Stimulated activated CD8-positive, alpha-beta memory T cell treated with anti-CD3 and anti-CD28 coated beads, Interleukin-4, amount 100 ng/mL, for 4 hours (primary cell): ENCODE measurements around the gene ATP8A2.
"Not testable (repeated sequence)": the region's sequence is repeated elsewhere in the genome, so short reads cannot be mapped to it uniquely, and the experiment has no call there.

ENCODE experiments used
- DNase-seq, 2 donors: peaks; one replicate each; pipeline ENCODE4 v3.0.0-alpha.2; 2020; ENCODE audit warnings: low read depth in 2 of 2, low spot score in 1 of 2

ATP8A2 gene

DNA sequence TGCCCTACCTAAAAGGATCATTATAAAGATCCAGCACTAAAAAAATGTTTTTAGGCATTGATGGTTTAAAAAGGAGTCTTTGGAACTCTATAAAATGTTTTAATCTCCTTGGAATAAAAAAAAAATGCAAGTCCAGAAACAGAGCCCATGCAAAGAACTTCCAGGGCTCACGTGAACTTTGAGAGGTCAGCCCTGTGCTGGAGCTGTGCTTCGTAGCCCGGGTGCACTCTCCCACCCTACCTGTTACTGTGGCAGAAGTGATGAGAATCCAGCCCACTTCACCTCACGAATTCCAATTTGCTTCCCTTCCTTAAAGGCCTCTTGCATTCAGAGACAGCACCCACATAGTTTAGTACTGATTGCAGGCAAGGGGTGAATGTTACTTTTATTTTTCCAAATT, 412.3 kb downstream of the ATP8A2 start:
- DNase-seq, result no peak

DNA sequence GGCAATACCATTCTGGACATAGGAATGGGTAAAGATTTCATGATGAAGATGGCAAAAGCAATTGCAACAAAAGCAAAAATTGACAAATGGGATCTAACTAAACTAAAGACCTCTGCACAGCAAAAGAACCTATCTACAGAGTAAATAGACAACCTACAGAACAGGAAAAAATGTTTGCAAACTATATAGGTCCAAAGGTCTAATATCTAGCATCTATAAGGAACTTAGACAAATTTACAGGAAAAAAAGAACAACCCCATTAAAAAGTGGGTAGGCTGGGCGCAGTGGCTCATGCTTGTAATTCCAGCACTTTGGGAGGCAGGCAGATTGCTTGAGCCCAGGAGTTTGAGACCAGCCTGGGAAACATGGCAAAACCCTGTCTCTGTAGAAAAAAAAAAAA, 418.4 kb downstream of the ATP8A2 start:
- not testable (repeated sequence) for DNase-seq

DNA sequence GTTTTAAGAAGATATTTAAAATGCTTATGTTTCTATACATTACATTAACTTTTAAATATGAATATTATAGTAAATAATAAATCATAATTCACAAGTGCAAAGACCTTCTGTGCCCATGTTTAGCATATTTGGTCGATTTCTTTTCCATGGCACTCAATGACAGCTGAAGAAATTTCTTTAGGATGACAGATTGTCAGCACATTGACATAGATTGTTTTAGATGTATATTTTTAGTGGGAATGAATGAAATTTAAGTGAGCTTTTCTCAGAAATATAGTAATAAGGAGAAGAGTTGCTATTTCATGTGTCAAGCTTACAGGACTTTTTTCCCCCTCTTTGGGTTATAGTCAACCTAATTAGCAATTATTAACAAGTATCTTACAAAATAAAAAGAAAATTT, 423.5 kb downstream of the ATP8A2 start:
- DNase-seq, result no peak

DNA sequence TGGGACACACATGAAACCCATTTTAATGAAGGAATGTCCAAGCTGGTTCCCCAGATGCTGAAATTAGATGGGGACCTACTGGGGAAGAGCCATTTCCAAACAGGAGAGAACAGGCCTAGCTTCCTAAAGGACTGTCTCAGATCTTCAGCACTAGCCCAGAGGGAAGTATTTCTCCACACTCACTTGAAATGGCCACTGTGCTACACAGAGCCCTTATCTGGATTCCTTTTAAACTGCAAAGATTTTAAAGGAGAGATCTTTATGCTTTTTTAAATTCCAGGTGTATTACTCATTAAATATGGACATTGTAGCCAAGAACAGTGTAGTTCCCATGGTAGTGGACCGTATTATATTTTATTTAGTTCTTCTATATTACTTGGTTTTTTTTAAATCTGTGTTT, 424.7 kb downstream of the ATP8A2 start:
- DNase-seq, result no peak

DNA sequence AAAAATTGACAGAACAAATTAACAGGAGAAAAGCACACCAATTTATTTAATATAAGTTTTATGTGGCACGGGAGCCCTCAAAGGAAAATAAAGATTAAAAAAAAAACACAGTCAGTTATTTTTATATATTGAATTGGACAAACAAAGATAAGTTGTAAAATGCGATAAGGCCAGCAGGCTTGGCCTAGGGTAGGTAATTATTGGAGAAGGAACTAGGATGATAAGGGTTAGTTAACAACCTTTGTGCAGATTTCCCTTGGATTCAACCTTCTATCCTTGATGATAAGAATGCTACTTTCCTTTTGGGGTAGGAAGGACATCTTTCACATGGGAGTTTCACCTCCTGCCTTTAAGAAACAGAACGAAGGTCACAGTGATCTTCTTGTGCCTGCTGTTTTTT, 427.2 kb downstream of the ATP8A2 start:
- no peak for DNase-seq

DNA sequence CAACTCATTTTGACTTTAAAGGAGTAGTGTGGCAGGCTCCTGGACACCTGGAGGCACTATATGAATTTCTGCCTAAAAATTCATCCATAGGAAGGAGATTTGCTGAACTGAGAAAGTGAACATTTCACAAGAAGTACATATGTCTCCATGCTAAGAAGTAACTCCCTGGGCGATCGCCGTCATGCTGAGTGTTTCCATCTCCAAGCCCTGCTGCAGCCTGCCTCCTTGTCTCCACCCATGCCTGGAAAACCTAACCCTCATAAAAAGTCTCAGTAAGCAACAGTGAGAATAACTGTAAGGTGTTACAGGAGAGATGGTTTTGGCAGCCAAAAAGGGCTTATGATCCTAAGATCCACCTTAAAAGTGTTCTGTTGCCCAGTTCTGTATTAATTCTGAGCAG, 428.7 kb downstream of the ATP8A2 start:
- no peak for DNase-seq

DNA sequence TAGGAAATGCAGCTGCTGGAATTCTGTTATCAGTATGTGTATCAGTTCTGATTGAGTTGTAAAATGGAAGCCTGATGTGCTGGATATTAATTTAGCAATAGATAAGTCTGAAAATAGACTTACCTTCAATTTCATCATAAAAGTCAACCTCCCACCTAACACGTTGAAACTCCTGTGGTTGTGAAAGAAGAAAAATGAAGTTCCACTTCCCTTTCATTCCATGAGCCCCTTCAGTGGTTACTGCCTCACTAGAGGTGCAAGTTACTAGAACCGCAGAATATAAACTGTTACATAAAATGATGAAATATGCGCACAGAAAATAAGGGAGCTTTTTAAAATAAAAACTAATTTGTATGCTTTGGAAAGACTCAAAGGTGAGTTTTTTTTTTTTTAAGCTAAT, 430.8 kb downstream of the ATP8A2 start:
- DNase-seq, result no peak

DNA sequence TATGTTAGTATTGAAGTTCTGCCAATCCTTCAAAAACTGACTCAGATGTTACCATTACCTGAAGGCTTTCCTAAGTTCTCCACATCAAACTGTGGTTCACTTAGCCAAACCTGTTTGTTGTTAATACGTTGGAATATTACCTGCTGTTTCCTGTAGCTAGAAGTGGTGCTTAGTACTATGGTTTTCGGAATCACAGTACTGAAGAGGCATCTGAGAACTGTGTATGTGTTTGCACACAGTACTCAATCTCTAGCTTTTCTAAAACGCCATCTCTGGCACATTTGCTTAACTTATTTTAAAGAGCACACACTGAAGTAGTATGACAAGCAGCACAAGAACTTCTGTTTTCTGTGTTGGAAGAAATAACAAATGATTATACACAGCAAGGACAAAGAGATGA, 431.9 kb downstream of the ATP8A2 start:
- no peak for DNase-seq

DNA sequence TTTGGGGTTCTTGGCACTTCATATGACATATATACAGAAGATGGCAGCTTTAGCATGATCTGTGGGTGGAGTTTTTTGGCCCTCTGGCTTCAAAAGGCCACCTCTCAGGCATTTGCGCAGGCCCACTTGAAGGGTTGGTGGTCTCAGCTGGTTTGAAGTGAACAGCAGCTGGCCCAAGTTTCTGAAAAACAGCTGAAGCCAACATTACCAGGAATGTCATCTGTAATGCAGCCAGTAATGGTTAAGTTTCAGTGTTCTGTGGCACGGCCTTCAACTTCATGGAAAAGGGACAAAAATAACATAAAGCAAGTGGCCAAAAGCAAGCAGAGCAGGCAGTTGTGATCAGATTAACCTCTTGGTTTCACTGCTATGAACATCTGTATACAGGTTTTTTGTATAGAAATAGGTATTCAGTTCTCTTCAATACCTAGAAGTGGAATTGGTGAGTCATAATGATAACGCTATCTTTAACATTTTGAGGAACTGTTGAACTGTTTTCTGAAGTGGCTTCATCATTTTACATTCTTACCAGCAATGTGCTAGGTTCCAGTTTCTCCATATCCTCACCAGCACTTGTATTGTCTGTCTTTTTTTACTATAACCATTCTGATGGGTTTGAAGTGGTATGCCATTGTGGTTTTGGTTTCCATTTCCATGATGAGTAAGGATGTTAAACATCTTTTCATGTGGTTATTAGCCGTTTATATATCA, 434.6 kb downstream of the ATP8A2 start:
- DNase-seq, result no peak

DNA sequence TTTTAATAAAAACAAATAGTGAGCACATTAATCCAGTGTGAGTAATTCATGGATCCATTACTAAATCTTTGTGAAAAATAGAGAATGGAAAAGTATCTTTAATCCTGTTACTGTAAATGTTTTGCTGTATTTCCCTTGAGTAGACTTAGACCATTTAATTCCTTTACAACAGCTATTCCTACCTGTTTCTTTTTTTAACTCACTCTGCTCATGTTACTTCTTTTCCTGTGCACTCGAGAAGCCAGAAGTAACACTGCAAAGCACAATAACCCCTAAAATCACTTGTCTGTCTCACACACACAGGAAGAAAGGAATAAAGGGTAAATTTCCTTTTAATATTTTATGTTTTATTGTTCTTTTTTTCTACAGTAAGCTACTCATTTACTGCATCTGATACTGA, 435.8 kb downstream of the ATP8A2 start:
- DNase-seq, result no peak

DNA sequence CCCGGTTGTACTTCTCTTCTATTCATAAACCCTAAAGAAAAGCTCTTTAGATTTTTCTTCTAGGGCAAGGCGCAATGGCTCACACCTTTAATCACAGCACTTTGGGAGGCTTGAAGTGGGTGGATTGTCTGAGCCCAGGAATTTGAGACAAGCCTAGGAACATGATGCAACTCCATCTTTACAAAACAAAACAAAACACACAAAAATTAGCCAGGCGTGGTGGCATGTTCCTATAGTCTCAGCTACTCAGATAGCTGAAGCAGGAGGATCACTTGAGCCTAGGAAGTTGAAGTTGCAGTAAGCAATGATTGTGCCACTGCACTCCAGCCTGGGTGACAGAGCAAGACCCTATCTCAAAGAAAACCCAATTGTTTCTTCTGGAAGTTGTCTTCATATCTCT, 439.7 kb downstream of the ATP8A2 start:
- no peak for DNase-seq

DNA sequence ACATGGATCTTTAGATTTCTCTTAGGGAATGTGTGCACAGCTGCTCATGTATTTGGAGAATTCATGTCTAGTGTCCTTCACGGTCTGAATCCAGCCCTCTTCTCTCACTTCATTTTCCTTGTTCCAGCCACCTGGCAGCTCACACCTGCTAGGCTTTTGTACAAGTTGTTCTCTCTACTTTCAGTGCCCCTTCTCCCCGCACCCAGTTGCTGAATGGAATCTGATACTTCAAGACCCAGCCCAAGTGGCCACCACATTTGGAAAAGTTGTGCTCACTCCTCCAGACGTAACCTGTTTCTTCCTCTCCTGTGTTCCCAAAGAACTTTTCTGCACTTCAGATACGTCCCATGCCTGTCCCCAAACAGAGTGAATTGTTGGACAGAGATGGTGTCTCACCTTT, 444.5 kb downstream of the ATP8A2 start:
- no peak for DNase-seq

DNA sequence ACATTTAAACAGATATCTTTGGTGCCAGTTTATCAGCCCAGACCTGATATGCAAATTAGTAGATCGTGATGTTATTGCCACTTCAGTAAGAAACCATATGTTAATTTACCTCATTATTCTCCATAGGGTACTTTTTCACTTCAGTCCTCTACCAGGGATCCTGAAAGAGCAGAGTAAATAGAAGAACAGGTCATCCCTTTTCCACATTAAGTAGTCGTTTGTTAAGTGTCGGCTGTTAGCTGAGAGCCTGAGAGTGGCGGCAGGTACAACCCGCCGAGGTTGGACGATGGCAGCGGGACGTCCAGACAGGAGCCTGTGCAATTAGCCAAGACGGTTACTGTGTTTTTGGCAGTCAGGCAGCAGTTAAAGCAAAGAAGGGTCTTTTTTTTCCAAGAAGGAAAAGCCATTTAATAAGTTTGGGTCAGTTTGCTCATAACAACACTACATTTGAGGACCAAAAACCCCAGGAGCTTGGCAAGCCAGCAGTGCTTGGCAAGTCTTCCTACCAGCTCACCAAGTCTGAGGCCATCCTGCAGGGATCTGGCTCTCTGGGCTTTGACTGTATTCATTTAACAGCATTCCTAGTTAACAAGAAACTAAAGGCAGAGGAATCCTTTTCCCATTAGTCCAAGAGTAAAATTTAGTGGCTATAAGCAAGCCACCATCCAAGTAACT, 448.2 kb downstream of the ATP8A2 start:
- DNase-seq, result no peak

DNA sequence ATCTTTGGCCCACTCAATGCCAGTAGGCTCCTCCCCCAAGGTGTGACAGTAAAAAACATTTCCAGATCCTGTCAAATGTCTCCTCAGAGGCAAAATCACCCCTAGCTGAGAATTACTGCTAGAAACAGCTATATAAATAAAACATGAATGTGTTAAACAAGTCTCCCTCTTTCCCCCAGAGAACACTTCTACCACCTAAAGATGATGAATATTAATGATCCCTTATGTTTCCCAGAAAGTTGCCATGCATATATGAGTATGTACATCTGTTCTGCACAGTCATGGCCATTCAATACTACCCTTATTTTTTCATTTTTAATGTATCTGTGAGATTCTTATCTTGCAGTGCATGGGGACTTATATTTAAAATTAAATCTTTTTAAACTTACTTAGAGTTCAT, 450.0 kb downstream of the ATP8A2 start:
- no peak for DNase-seq

DNA sequence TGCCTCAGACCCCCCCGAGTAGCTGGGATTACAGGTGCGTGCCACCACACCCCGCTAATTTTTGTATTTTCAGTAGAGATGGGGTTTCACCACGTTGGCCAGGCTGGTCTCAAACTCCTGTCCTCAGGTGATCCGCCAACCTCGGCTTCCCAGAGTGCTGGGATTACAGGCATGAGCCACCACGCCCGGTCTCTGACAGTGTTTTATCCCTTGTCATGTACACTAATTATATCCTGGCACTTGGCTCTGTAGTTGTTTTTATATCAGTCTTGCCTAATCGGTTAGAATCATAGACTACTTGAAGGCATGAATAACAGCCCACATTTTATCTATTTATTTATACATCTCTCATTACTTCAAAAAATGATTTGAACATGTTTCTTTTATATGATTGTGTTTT, 455.4 kb downstream of the ATP8A2 start:
- not testable (repeated sequence) for DNase-seq

DNA sequence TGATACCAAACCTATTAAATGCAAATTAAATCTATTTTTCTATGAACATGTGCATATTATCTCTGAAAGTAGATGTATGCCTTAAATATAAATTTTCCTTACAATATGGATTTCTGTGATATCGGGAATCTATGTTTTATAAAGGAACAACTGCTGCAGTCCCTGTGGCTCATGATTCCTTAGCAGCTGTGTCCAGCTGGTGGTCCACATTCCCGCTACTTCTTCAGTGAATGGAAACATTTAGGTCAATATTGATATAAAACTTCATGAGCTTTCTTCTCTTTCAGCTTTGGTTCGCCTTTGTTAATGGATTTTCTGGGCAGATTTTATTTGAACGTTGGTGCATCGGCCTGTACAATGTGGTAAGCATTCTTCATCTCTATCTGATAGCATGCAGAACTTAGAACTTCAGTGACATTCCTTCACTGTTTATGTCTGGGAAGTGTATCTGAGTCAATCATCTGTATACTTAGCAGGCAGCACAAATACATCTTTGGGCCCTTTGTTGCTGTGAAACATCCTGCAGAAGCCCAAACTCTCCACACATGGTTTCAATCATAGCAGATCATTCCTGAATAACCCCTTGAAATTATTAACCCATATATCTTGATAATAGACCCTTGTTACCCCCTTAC, 456.2 kb downstream of the ATP8A2 start:
- no peak for DNase-seq

DNA sequence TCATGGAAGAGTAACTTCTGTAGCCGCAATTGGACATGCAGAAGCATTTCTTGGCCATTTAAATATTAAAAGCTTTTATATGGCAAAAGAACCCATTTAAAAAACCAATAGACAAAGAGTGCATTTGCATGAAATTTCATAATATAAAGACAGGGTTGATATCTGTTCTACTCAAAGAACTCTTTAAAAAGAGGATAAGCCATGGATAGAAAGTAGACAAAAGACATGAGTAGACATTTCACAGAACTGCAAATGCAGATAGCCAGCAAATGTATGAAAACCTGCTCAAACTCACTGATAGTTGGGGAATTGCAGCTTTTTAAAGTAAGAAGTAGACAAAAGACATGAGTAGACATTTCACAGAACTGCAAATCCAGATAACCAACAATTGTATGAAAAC, 462.0 kb downstream of the ATP8A2 start:
- no peak for DNase-seq

DNA sequence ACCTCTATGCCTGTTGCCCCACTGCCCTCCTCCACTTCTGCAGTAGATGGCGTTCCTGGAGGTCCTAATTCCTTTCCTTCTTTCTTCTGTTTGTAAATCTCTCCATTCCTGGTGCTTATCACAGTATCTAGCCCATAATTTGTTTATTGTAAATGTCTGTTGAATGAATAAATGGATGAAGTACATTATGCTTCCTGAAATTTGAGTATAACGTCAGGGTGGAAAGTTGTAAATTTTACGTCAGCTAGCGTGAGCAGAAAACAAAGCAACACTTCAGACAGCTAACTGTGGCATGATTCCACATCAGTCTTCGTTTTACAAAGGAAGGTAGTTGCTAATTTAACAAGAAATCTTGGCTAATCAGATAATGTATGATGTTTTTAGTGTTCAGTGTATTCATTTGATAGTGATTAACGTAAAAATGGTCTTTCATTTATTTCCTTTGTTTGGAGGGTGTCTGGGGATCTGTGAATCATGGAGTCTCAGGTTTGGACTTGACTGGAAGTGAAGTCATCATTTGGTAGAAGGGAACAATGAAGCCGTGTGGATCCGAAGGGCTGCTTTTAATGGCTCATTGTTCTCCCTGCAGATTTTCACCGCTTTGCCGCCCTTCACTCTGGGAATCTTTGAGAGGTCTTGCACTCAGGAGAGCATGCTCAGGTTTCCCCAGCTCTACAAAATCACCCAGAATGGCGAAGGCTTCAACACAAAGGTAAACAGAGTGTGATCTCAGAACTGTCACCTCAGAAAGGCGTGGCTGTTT, 465.0 kb downstream of the ATP8A2 start:
- DNase-seq, result no peak

DNA sequence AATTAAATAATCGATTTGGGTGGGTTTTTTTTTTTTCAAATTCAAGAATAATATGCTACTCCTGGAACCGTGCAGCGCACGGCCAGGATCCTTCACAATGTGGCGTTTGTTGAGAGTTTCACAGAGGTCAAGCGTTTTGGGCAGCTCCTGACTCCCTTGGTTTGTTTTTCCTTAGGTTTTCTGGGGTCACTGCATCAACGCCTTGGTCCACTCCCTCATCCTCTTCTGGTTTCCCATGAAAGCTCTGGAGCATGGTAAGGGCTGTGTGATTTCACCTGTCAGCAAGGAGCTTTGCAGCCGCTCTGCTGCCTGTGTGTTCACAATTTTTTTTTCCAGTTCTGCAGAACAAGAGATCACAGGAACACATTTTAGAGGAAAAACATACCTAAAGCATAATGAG, 467.6 kb downstream of the ATP8A2 start:
- DNase-seq, result no peak

DNA sequence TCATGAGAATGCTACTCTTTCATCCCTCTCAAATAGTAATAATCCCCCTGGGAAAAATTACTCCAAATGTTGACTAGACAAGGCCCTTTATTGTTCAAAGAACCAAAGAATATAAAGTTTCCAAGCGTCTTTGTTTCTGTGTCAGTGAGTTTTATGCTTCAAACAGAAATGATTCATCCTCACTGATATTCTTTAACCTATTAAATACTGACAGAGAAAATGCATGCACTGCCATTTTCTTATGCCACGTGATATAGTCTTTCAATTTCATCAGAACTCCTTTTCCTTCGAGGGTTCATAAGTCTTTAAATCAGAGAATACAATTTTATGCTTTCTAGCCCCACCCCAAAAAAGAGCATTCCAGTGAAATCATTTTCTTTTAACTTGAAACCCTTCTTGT, 468.5 kb downstream of the ATP8A2 start:
- DNase-seq, result no peak

DNA sequence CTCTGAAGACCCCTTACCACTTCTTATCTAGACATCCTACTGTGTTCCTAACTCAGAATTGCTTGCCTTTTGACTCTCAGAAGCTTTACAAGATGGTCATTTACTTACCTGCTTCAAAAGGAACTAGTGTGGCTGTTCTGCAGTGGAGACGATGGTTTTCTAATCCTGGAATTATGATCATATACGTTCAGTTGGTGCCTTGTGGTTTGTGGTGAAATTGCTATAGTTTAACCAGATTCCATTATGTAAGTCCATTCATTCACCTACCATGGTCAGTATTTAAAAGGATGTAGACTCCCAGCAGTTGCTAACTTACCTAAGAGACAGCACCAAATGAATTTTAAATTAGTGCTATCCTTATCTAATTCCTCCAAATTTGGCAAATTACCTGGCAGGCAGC, 469.2 kb downstream of the ATP8A2 start:
- DNase-seq, result no peak

DNA sequence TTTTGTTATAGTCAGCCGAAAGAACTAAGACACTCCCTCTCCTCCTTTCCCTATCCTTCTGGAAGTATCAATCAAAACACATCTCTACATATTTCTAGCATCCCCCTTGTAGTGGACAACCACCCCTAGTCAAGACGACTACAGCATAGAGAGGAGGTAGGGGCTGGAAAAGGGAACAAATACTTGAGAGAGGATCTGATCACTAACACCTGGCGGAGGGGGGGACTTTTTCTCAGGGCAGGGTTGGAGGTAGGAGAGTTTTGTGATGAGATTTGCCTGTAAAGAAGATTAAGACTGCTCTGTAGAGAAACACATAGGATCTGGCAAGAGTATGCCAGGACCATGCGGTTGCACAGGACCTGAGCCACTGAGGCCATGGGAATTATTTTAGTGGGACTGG, 471.9 kb downstream of the ATP8A2 start:
- DNase-seq, result no peak
